OCI-LY7 (cell line): ENCODE data around the gene NEMP1. TPM values are rescaled to one million over a fixed set of nuclear protein-coding genes. Genes with fewer than 3 reads are reported as not detected.

Experiments
- BruUV-seq: library from RNA; stranded (reverse); fragments of 400-500 nt; replicated peaks from 2 replicates; lab custom pipeline; 2021; lab: Mats Ljungman, UMichigan
- CTCF ChIA-PET: fragments of 300-600 bp; sonication (Branson Sonifier 250); formaldehyde crosslinking; loops from one replicate; lab custom pipeline; 2022; ENCODE audit warnings: antibody characterized with exemption; ENCODE audit not compliant: unreplicated experiment; lab: Charles Lee
- POLR2A ChIA-PET: fragments of 300-600 bp; sonication (Branson Sonifier 250); formaldehyde crosslinking; loops from one replicate; lab custom pipeline; 2022; ENCODE audit warnings: antibody characterized with exemption; lab: Charles Lee
- DNase-seq: peaks from one replicate; pipeline ENCODE4 v3.0.0-alpha.2; 2015; ENCODE audit warnings: low spot score
- H2AFZ ChIP-seq: fragments of 200-600 bp; sonication (generic), shearing (Covaris generic); 2 replicates; pipeline ENCODE4 v1.6.1; 2014; ENCODE audit warnings: mild to moderate bottlenecking, antibody characterized with exemption, low read length, moderate library complexity
- H3K27ac ChIP-seq: fragments of 200-600 bp; sonication (generic); 2 replicates; pipeline ENCODE4 v1.5.1; 2014; ENCODE audit warnings: mixed run types, low read depth, mild to moderate bottlenecking, moderate library complexity, low read length, inconsistent platforms; ENCODE audit not compliant: poor library complexity, severe bottlenecking
- H3K36me3 ChIP-seq: fragments of 200-600 bp; sonication (generic); 2 replicates; pipeline ENCODE4 v1.6.1; 2014; ENCODE audit warnings: mild to moderate bottlenecking, antibody characterized with exemption, low read length, moderate library complexity, mixed read lengths; ENCODE audit not compliant: insufficient read depth
- H3K4me1 ChIP-seq: fragments of 200-600 bp; sonication (generic); 2 replicates; pipeline ENCODE4 v1.5.1; 2014; ENCODE audit warnings: mild to moderate bottlenecking, low read length; ENCODE audit not compliant: insufficient read depth, poor library complexity, severe bottlenecking
- H3K4me2 ChIP-seq: fragments of 200-600 bp; sonication (generic); 2 replicates; pipeline ENCODE4 v1.6.1; 2014; ENCODE audit warnings: mild to moderate bottlenecking, low read length
- H3K4me3 ChIP-seq: fragments of 200-600 bp; sonication (generic); 2 replicates; pipeline ENCODE4 v1.5.1; 2014; ENCODE audit warnings: mild to moderate bottlenecking, low read depth, low read length; ENCODE audit not compliant: poor library complexity, severe bottlenecking
- H3K79me2 ChIP-seq: fragments of 200-600 bp; sonication (generic); 2 replicates; pipeline ENCODE4 v1.6.1; 2016; ENCODE audit warnings: low read depth, mild to moderate bottlenecking, low read length, moderate library complexity, mixed read lengths; ENCODE audit not compliant: insufficient read depth
- H3K9me2 ChIP-seq: fragments of 200-600 bp; sonication (generic); 2 replicates; pipeline ENCODE4 v1.6.1; 2016; ENCODE audit warnings: mild to moderate bottlenecking, low read length, mixed read lengths; ENCODE audit not compliant: insufficient read depth
- H3K9me3 ChIP-seq: fragments of 200-600 bp; sonication (generic); 2 replicates; pipeline ENCODE4 v1.6.1; 2014; ENCODE audit warnings: mild to moderate bottlenecking, mixed run types, low read length, mixed read lengths
- H4K20me1 ChIP-seq: fragments of 200-600 bp; sonication (generic); 2 replicates; pipeline ENCODE4 v1.6.1; 2014; ENCODE audit warnings: mild to moderate bottlenecking, antibody characterized with exemption, low read length, moderate library complexity, mixed read lengths; ENCODE audit not compliant: insufficient read depth
- CTCF ChIP-seq: fragments of 200-600 bp; sonication (generic); conservative IDR thresholded peaks from 2 replicates; pipeline ENCODE4 v1.5.1; 2014; ENCODE audit warnings: mild to moderate bottlenecking, antibody characterized with exemption, low read length, moderate library complexity, mixed read lengths
- EZH2phosphoT487 ChIP-seq: fragments of 200-600 bp; sonication (generic); IDR thresholded peaks from 2 replicates; pipeline ENCODE4 v1.6.1; 2018; ENCODE audit warnings: low read depth, borderline replicate concordance, mild to moderate bottlenecking, mixed run types, antibody characterized with exemption, low read length, moderate library complexity, mixed read lengths
- intact Hi-C: fragments of 100-400 bp; cut with micrococcal nuclease; formaldehyde crosslinking; loops from one replicate; pipeline ENCODE4 v1.10.0; 2022; ENCODE audit not compliant: unreplicated experiment
- total RNA-seq, 2 experiments: library from RNA; depleted of rRNA in 1 of 2; stranded (reverse); fragments of >200 nt in 1 of 2; shearing (Covaris generic) in 1 of 2; gene quantifications; 2 replicates each; pipeline ENCODE4 v1.2.3, GENCODE V29; 2014 to 2022

The NEMP1 gene
- total RNA-seq, 2 experiments from 2014 or later = 45.7 to 86.3 TPM

- no peak for TF ChIP-seq EZH2phosphoT487
- TF ChIP-seq CTCF = no peak
- H3K79me2 ChIP-seq = no peaks in the 10 kb centered on the region
- peaks cover 11% of the 10 kb centered on the region; the same call in 1 of the 2 replicates for H3K9me3 ChIP-seq
- H3K27ac ChIP-seq = no peak overlapping the region
- no peak overlapping the region for H3K4me3 ChIP-seq
- intact Hi-C loops = loop anchor here (10.0 kb wide), 1 partner anchor 605 kb away; no protein-coding TSS in a partner anchor
- no peak for DNase-seq
- H3K4me2 ChIP-seq = peak overlapping the region; percentile 22; the same call in 1 of the 2 replicates
- peak overlapping the region; percentile 18; the same call in 1 of the 2 replicates for H2AFZ ChIP-seq
- ChIA-PET CTCF (no interaction called here), POLR2A (interaction anchor here (0.6 to 1.2 kb wide), 2 partner anchors 7 to 434 kb away, joined by 3 read pairs; no protein-coding TSS in a partner anchor)
- BruUV-seq = no TSS peak
- no peaks in the 10 kb centered on the region for H3K36me3 ChIP-seq
- H3K4me1 ChIP-seq = peaks cover 10% of the 10 kb centered on the region
- no peaks in the 10 kb centered on the region for H3K9me2 ChIP-seq
- H4K20me1 ChIP-seq = no peaks in the 10 kb centered on the region
Observed at GRCh38 chr12:57119294-57120085, 40.9 kb upstream of the NEMP1 start.

GRCh38 chr12:57118711-57119271, 40.2 kb upstream of the NEMP1 start:
- CTCF ChIA-PET = no interaction called here
- no peak overlapping the region for H3K4me3 ChIP-seq
- no peak for TF ChIP-seq EZH2phosphoT487
- no peak for TF ChIP-seq CTCF
- no peak overlapping the region for H3K27ac ChIP-seq
- no peaks in the 10 kb centered on the region for H3K9me2 ChIP-seq
- no peaks in the 10 kb centered on the region for H3K79me2 ChIP-seq
- BruUV-seq = no TSS peak
- H3K4me1 ChIP-seq = peaks cover 10% of the 10 kb centered on the region
- POLR2A ChIA-PET = interaction anchor here (0.6 kb wide), 2 partner anchors 9 to 434 kb away, joined by 3 to 4 read pairs; no protein-coding TSS in a partner anchor
- no peaks in the 10 kb centered on the region for H4K20me1 ChIP-seq
- H3K36me3 ChIP-seq = no peaks in the 10 kb centered on the region
- peak overlapping the region; percentile 22; the same call in 1 of the 2 replicates for H3K4me2 ChIP-seq
- H2AFZ ChIP-seq = peak overlapping the region; percentile 18; the same call in 1 of the 2 replicates
- peak; percentile 38 for DNase-seq
- H3K9me3 ChIP-seq = peaks cover 7% of the 10 kb centered on the region; the same call in 1 of the 2 replicates
- intact Hi-C loops = loop anchor here (10.0 kb wide), 1 partner anchor 604 kb away; no protein-coding TSS in a partner anchor
